ENCODE measurements around the gene SMCHD1.
"Not testable (repeated sequence)": the region's sequence is repeated elsewhere in the genome, so short reads cannot be mapped to it uniquely, and the experiment has no call there.

Gene SMCHD1

DNA sequence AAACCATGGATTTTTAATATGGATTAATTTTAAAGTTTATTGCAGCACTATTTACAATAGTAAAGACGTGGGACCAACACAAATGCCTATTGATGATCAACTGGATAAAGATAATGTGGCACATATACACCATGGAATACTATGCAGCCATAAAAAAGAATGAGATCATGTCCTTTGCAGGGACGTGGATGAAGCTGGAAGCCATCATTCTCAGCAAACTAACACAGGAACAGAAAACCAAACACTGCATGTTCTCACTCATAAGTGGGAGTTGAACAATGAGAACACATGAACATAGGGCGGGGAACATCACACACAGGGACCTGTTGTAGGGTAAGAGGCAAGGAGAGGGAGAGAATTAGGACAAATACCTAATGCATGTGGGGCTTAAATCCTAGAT, 5.3 kb downstream of the SMCHD1 start:
- DNase-seq: not testable (repeated sequence)

DNA sequence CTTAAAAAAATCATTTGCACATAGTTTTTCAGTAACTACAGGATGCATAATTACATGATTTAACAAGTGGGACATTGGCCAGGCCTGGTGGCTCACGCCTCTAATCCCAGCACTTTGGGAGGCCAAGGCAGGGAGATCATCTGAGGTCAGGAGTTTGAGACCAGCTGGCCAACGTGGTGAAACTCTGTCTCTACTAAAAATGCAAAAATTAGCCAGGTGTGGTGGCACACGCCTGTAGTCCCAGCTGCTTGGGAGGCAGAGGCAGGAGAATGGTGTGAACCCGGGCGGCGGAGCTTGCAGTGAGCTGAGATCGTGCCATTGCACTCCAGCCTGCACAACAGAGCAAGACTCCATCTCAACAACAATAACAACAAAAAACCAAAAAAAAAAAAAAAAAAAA, 6.8 kb downstream of the SMCHD1 start:
- DNase-seq: not testable (repeated sequence)

DNA sequence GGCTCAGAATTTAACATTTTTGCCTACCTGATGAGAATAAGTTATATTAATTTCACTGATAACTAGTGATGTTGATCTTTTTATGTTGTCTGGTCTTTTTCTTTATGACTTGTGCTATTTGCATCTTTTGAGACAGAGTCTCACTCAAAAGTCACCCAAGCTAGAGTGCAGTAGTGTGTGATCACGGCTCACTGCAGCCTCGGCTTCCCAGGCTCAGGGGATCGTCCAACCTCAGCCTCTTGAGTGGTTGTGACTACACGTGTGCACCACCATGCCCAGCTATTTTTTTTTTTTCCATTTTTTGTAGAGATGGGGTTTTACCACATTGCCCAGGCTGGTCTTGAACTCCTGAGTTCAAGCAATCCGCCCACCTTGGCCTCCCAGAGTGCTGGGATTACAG, 7.5 kb downstream of the SMCHD1 start:
- no peak for DNase-seq

DNA sequence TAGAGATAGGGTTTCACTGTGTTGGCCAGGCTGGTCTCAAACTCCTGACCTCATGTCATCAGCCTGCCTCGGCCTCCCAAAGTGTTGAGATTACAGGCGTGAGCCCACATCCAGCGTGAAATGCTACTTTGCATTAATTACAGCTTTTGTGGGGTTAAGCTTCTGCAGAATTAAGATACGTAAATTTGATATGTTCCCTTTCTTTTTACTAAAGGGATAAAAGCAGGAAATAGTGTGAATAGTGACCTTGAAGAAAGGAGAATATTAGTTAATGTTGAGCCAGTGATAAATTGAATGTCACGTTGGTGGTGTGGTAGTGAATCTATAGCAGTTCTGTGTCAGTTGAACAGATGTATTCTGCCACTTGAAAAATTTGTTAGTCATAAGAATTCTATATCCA, 16.9 kb downstream of the SMCHD1 start:
- no peak for DNase-seq

DNA sequence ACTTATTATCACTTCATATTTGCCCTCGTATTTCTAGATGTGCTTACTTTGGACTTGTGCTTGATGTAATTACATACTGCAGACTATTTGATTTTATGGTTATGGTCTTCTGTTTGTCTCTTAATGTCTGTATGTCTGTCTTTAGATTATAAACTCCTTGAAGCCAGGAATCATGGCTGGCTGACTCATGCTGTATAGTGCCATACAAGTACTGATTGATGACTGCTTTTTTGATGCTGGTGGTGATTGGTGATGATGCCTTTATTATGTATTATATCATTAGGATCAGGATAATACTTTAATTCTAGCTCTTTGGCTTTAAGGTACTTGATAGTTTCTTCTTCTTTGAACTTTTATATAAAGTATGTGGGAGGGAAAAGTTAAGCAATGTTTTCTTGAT, 17.3 kb downstream of the SMCHD1 start:
- no peak for DNase-seq

DNA sequence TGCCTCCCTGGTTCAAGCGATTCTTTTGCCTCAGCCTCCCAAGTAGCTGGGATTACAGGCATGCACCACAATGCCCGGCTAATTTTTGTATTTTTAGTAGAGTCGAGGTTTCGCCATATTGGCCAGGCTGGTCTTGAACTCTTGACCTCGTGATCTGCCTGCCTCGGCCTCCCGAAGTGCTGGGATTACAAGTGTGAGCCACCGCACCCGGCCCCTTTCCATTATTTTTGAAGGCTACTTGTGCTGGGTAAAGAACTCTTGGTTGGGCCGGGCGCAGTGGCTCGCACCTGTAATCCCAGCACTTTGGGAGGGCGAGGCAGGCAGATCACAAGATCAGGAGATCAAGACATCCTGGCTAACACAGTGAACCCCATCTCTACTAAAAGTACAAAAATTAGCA, 23.4 kb downstream of the SMCHD1 start:
- not testable (repeated sequence) for DNase-seq

DNA sequence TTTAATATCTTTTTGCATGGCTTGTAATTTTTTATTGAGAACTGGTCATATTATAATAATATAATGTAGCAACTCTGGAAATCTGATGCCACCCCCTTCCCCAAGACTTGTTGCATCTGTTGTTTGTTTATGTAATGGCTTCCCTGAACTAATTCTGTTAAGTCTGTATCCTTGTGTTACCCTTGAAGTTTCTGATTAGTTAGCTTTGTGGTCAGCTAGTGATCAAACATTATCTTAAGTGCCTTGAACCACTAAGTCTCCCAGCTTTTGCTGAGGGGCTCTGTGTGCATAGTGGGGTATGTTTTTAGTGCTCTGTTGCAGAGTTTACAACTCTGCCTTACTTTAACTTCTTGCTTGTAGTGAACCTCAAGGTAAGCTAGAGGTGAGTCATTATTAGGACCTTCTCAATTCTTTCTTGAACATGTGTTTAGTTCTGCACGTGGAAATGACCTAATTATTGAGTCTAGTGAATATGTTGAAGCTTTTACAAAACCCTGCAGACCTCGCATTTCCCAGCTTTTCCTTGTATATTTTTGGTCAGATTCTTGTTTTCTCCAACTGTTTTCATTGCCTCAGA, 24.8 kb downstream of the SMCHD1 start:
- DNase-seq: no peak

DNA sequence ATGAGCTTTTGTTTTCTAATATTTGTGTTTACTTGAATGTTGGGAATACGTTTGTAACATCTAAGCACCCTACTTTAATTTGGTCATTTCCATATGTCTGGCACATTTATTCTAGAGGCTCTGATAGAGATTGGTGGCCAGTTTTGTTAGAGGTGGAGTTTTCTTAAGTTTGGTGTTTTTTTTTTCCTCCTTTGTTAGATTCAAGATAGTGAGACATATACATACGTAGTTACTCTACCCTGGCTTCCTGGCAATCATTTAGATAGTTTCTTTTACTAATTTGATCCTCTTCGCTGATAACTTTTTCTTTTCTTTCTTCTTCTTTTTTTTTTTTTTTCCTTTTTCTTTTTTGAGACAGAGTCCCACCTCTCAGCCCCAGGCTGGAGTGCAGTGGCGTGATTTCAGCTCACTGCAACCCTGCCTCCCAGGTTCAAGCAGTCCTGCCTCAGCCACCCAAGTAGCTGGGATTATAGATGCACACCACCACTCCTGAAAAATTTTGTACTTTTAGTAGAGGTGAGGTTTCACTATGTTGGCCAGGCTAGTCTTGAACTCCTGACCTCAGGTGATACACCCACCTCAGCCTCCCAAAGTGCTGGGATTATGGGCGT, 26.6 kb downstream of the SMCHD1 start:
- DNase-seq: no peak

DNA sequence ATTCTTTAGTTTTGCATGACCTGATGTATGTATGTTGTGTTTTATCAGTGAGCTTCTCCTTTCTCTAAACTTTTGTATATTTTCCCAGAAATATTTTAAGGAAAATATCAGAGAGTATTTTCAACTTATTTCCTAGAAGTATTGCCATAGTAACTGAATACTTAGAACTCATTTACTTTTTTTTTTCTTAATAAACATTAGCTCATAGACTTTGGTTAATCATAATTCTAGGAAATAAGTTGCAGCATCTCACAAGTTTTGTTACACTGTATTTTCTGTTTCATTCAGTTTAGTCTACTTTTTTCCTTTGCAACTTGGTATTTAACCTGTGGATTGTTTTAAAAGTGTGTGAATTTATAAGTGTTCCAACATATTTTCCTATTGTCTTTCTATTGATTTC, 27.5 kb downstream of the SMCHD1 start:
- no peak for DNase-seq

DNA sequence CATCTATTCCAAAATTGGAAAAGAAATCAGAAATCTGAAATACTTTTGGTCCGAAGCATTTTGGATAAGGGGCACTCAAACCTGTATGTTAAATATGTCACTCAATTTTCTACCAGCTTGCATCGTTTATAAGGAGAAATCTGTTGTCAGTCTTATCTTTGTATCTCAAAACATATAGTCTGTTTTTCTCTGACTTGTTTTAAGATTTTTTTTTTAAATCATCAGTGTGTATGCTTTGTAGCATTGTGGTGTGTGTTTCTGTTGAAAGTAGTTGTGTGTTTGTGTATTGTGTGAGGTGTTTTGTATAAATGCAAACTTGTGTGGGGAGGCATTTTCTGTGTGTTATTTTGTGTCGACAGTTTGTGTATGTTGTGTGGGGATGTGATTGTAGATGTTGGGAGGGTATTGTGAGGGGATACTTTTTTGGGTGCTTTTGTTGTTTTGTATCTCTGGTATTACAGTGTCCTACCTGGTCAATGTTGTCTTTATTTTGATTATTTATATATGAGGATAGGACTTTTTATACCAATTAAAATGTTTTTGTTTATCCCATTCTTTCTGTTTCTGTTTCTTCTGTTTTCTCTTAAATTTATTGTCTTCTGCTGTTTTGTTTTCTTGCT, 30.9 kb downstream of the SMCHD1 start:
- DNase-seq: no peak

DNA sequence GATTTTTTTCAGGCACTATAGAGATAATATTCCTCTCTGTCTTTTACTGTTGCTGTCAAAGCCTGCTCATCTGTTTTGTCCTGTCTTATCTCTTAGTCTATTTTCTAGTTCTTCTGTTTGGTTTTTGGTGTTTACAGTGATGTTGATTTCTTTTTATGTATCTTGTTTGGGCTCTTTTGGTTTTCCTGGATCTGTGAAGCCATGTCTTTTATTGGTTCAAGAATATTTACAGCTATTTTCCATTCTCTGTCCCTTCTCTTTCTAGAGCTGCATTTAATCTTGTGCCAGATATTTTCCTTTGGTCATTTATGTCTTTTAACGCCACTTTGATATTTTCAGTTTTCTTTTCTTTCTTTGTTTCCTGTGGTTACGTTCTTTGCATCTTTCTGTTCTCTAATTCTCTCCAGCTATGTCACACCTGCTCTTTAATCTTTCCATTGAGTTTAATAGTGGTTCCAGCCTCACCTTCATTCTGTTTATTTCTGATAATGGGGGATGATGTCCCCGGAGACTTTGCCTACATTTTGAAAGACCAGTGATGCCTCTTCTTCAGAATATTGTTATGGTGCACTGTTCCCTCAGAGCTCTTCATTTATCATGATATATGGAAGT, 32.0 kb downstream of the SMCHD1 start:
- no peak for DNase-seq

DNA sequence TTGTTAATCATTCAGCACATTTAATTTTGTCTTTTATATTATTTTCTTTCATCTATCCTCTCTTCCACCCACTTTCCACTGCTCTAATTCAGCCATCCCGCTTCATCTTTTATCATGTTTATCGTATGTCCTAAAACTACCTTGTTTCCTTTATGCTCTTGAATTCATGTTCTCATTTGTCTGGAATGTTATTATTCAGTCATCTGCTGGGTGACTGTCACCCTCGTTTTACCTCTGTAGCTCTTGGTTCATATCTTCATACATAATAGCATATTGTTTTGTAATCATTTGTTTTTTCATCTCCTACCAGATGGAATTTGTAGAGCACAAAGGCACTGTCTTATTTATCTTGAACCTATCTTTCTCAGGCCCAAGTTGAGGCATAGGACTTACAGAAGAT, 37.0 kb downstream of the SMCHD1 start:
- DNase-seq: no peak

DNA sequence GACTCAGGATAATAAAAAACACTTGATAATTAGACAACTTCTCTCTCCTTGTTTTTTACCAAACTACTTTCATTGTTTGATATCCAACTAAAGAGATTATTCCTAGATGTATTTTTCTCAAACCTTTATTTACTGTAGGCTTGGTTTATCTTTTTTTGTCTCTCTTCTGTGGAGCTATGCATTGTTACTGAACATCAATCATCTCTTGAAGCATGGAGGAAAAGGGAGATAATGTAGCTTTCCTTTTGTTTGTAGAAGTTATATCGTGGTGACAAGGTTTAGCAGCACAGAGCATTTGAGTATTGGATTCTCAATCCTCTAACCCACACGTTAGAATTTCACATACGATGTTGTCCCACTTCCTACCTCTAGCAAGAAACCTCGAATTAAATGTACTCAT, 41.7 kb downstream of the SMCHD1 start:
- no peak for DNase-seq

DNA sequence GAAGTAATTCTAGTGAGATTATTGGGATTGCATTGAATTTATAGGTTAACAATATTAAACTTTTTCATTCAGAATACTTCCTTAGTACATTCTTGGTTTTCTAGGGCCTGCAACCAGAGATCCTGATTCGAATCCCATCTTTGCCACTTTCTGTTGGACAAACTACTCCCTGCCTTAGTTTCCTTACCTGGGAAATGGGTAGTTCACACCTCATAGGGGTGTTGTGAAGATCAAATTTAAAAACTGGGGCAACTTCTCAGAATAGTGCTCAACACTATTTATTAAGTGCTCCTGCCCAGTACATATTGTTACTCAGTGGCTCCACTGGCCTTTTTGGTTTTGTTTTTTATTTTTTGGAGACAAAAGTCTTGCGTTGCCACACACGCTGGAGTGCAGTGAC, 43.5 kb downstream of the SMCHD1 start:
- no peak for DNase-seq

DNA sequence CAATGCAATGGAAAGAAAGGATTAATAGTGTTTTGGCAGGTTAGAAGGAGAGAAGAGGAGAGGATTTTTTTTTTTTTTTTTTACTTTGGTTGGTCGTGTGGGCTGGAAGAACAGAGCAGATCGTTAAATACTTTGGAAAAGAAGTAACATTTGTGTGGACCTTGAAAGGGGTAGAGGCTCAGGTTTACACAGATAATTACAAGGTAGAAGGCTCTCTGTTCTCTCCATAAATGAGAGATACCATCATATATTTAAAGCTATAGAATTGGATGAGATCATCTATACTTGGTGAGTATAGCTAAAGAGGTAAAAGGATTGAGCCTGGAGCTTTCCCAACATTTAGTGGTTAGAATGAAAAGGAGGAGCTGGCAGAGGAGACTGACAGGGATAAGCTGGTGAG, 49.0 kb downstream of the SMCHD1 start:
- DNase-seq: no peak

DNA sequence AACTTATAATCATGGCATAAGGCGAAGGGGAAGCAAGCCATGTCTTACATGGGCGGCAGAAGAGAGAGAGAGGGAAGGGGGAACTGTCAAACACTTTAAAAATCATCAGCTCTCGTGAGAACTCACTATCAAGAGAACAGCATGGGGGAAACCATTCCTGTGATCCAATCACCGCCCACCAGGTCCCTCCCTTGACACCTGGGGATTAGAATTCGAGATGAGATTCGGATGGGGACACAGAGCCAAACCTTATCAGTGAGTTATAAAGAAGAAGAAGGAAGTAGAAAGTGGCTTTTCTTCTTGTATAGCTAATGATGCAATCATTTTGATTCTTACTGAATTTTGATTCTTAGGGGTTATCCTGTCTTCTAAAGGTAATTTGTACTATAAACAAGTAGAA, 51.4 kb downstream of the SMCHD1 start:
- no peak for DNase-seq

DNA sequence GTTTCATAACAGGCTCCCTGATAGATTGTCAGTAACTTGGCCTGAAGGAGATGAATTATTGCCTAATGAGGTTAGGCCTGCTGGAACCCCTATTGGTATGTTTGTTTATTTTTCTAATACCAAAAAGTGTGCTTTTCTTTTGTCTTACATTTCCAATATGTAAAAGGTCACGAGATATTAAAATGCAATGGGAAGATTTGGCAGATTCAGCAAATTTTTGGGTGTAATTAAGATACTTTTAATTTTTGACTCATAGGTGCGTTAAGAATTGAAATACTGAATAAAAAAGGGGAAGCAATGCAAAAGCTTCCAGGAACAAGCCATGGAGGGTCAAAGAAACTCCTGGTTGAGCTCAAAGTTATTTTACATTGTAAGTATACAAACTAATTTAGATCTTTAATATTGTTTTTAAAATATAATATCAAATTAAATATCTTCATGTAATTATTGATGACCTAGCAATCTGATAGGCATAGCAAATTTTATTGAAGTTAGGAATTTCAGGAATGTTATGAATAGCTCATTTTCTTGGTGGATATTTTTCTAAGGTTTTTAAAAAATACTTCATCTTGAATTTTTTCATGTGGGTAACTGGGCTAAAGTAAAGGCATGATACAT, 52.1 kb downstream of the SMCHD1 start:
- no peak for DNase-seq

DNA sequence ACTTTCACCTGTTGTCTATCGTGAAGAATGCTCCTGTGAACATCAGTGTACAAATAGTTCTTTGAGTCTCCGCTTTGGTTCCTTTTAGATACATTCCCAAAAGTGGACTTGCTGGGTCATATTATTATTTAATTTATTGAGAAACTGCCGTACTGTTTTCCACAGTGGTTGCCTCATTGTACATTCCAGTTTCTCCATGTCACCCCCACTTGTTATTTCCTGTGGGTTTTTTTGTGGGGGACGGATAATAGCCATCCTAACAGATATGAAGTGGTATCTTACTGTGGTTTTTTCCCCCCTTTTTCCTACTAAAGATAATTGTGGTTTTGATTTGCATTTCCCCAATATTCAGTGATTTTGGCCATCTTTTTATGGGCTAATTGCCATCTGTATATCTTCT, 53.8 kb downstream of the SMCHD1 start:
- DNase-seq: no peak

DNA sequence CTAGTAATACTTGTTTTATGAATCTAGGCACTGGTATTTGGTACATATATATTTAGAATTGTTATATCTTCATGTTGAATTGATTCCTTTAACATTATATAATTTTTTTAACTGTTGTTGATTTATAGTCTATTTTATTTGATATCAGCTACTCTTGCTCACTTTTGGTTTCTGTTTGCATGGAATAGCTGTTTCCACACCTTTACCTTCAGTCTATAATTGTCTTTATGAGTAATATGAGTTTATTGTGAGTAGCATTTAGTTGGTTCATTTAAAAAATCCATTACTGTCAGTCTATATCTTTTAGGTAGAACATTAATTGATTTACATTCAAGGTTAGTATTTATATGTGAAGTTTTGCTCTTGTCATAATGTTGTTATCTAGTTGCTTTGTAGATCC, 58.6 kb downstream of the SMCHD1 start:
- no peak for DNase-seq

DNA sequence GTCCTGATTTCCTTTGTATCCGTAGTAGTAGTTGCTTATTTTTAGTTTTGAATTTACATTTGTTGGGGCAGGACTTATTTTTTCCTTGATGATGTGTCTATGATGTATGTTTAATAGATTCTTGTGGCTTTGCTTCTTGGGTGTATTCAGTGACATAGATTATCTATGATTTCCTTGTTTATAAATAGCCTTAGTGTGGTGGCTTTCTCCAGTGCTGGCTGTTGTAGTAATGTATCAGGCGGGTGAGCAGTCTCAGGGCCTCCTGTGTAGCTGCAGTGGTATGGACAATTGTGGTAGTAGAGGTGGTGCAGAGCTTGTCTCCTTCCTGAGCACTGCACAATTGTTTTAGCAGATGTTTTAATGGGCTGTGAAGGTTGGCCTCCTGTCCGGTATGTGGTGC, 60.5 kb downstream of the SMCHD1 start:
- DNase-seq: no peak

DNA sequence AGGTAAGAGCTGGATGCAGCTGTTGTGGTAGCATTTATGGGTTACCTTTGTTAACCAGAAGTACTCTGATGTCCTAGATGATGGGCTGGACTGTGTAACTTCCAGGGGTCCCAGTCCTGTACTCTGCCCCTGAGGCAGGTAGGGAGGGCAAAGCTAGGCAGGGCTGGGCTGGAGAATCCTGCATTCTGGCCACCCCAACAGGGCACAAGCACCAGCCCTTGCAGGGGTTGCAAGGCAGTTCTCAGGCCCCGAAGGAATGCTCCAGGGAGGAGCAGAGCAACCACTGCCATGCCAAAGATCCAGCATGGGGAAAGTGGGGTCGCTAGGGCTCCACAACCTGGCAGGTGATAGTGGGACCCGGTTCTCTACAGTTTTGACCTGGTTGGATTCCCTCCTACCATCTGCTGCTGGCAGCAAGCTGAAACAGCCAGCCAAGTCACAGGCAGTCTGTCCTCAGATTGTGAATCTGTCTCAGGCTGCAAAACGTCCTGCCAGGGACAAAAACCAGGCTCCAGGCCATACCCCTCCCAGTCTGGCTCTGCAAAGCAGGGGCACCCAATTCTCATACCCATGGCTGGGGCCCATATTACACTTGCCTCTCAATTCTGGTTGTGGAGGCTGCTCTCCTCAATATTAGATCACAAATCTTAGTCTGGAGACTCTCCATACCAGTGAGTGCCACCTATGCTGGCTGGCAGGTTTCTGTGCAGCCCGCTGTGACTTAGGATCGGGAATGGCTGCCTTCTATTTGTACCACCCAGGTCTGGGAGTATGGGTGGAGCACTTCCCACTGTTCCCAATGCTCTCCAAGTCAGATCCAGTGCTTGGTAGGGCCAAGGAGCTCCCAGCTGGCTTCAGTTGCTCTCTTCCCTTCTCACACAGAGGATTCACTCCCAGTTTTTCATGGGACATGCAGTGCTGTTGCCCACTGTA, 61.1 kb downstream of the SMCHD1 start:
- no peak for DNase-seq

DNA sequence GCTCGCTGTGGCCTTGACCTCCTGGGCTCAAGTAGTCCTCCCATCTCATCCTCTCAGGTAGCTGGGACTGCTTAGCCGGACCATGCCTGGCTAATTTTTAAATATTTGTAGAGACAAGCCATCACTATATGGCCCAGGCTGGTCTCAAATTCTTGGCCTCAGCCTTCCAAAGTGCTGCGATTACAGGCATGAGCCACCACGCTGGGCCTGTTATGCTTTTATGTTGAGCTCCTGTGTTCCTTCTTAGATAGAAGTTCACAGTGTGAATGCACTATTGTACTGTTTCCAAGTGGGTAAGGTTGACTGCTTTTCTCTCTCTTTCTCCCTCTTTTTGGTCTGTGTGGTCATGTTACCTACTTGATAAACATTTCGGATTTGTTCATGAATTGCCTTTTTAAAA, 61.9 kb downstream of the SMCHD1 start:
- no peak for DNase-seq

DNA sequence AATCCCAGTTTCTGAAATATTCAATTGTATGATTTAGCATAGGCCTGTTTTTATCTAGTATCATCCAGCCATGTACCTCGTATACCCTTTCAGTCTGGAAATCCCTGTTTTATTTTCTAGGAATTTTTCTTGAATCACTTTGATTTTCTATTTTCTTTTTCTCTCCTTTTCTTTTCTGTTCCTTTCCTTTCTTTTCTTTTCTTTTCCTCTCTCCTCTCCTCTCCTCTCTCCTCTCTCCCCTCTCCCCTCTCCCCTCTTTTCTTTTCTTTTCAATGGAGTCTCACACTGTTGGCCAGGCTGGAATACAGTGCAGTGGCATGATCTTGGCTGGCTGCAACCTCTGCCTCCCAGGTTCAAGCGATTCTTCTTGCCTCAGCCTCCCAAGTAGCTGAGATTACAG, 63.5 kb downstream of the SMCHD1 start:
- no peak for DNase-seq

All from NCI-H2107 (cell line).